GM21528 (cell line): ENCODE results near the gene PCDHA11.
"Not testable (repeated sequence)": the region's sequence is repeated elsewhere in the genome, so short reads cannot be mapped to it uniquely, and the experiment has no call there.

Experiments used
- ATAC-seq: cut with Tn5 transposase; IDR thresholded peaks from one replicate; pipeline ENCODE4 v1.9.1; 2021; ENCODE audit warnings: mild to moderate bottlenecking, moderate library complexity; ENCODE audit not compliant: unreplicated experiment, low FRiP score

The PCDHA11 gene

GRCh38 chr5:140868721-140869554 is at the start of gene PCDHA11:
Gene PCDHA11 (plus strand): TSS chr5:140868957. CDS start chr5:140869104, 147 bp downstream.
- no peak for ATAC-seq

GRCh38 chr5:140821375-140822280 is 47.1 kb upstream of the PCDHA11 start, which contains the start of gene PCDHA5:
Gene PCDHA5 (plus strand): TSS chr5:140821613.
- ATAC-seq: no peak

GRCh38 chr5:140822281-140822629 is 46.5 kb upstream of the PCDHA11 start:
- no peak for ATAC-seq

- not testable (repeated sequence) for ATAC-seq
Observed at GRCh38 chr5:140822969-140823368, 45.8 kb upstream of the PCDHA11 start.

GRCh38 chr5:140823475-140823874 is 45.3 kb upstream of the PCDHA11 start:
- no peak for ATAC-seq

- no peak for ATAC-seq
Observed at GRCh38 chr5:140827704-140828361, 40.9 kb upstream of the PCDHA11 start, which contains the start of gene PCDHA6. Gene PCDHA6 (plus strand): TSS chr5:140827960. CDS start chr5:140828092, 132 bp downstream.

- ATAC-seq: no peak
Observed at GRCh38 chr5:140828362-140828737, 40.4 kb upstream of the PCDHA11 start.

GRCh38 chr5:140829511-140830501 is 39.0 kb upstream of the PCDHA11 start:
- ATAC-seq: not testable (repeated sequence)

- ATAC-seq: no peak
Observed at GRCh38 chr5:140833993-140834392, 34.8 kb upstream of the PCDHA11 start, which contains the start of gene PCDHA7. Gene PCDHA7 (plus strand): TSS chr5:140834269. CDS start chr5:140834384, 115 bp downstream.

- not testable (repeated sequence) for ATAC-seq
Observed at GRCh38 chr5:140834439-140835008, 34.2 kb upstream of the PCDHA11 start.

- no peak for ATAC-seq
Observed at GRCh38 chr5:140835622-140836510, 32.9 kb upstream of the PCDHA11 start.

GRCh38 chr5:140840978-140841962 is 27.5 kb upstream of the PCDHA11 start, which contains the start of gene PCDHA8:
Gene PCDHA8 (plus strand): TSS chr5:140841187. CDS start chr5:140841322, 135 bp downstream.
- ATAC-seq: no peak

GRCh38 chr5:140842798-140843733 is 25.7 kb upstream of the PCDHA11 start:
- ATAC-seq: no peak

GRCh38 chr5:140848139-140849102 is 20.3 kb upstream of the PCDHA11 start, which contains the start of gene PCDHA9:
Gene PCDHA9 (plus strand): TSS chr5:140848382. CDS start chr5:140848496, 114 bp downstream.
- ATAC-seq: not testable (repeated sequence)
